ENCODE results near the gene RASSF5.

- TF ChIP-seq CTCF (IDR thresholded peaks at IDR 0.05) (no peak), POLR2A (IDR thresholded peaks at IDR 0.05) (no peak)
Measured at GRCh38 chr1:206595581-206596318, 88.4 kb downstream of the RASSF5 start.

All from Peyer's patch (tissue), 4 donors.